LNCaP clone FGC (cell line): Measurements from ENCODE around the gene RGS6.
"Not testable (repeated sequence)": the region's sequence is repeated elsewhere in the genome, so short reads cannot be mapped to it uniquely, and the experiment has no call there.

ENCODE experiments used
- DNase-seq: peaks from one replicate; pipeline ENCODE4 v3.0.0-alpha.2; 2011; ENCODE audit warnings: low read depth
- H3K4me3 ChIP-seq: 2 replicates; pipeline ENCODE4 v1.5.1; 2011; ENCODE audit warnings: mild to moderate bottlenecking, low read depth, low read length, control low read depth
- CTCF ChIP-seq: IDR thresholded peaks from 2 replicates; pipeline ENCODE4 v1.5.1; 2012; ENCODE audit warnings: mild to moderate bottlenecking; ENCODE audit not compliant: control insufficient read depth, insufficient read depth; ENCODE audit errors: extremely low read depth

The RGS6 gene

GRCh38 chr14:71931492-71932228 is 569 bp upstream of the RGS6 start:
- no peak for DNase-seq
- no peak for TF ChIP-seq CTCF
- no peak overlapping the region for H3K4me3 ChIP-seq

GRCh38 chr14:71933001-71933587 is 865 bp downstream of the RGS6 start:
- DNase-seq: no peak
- H3K4me3 ChIP-seq: no peak overlapping the region
- no peak for TF ChIP-seq CTCF

- not testable (repeated sequence) for H3K4me3 ChIP-seq, DNase-seq
These were observed 6.0 kb downstream of the RGS6 start for GRCh38 chr14:71938273-71938672.

GRCh38 chr14:71939344-71939743 is 7.1 kb downstream of the RGS6 start:
- DNase-seq, H3K4me3 ChIP-seq: not testable (repeated sequence)

GRCh38 chr14:71940500-71940899 is 8.3 kb downstream of the RGS6 start:
- not testable (repeated sequence) for H3K4me3 ChIP-seq

GRCh38 chr14:71941616-71942015 is 9.4 kb downstream of the RGS6 start:
- DNase-seq, H3K4me3 ChIP-seq: not testable (repeated sequence)

More at GRCh38 chr14:71940500-71940899, 8.3 kb downstream of the RGS6 start:
- not testable (repeated sequence) for DNase-seq

GRCh38 chr14:71942904-71943694 is 10.9 kb downstream of the RGS6 start:
- no peak for DNase-seq
- no peak overlapping the region for H3K4me3 ChIP-seq
- TF ChIP-seq CTCF: no peak

GRCh38 chr14:71943695-71944018 is 11.4 kb downstream of the RGS6 start:
- H3K4me3 ChIP-seq: no peak overlapping the region
- no peak for DNase-seq
- TF ChIP-seq CTCF: no peak

GRCh38 chr14:71947947-71948500 is 15.8 kb downstream of the RGS6 start:
- no peak for TF ChIP-seq CTCF
- DNase-seq: no peak
- H3K4me3 ChIP-seq: no peak overlapping the region
